GM12801 (cell line): ENCODE measurements around the gene HSPE1.

Experiments
- CTCF ChIP-seq: IDR thresholded peaks from one replicate; pipeline ENCODE4 v1.5.1; 2011; ENCODE audit warnings: control low read depth; ENCODE audit not compliant: insufficient read length; ENCODE audit errors: extremely low read depth

Gene HSPE1

GRCh38 chr2:197499594-197500502, at the start of gene HSPE1, which contains the start of gene HSPD1:
Gene HSPE1 (plus strand): TSS chr2:197500379. CDS start chr2:197500437, 58 bp downstream.
Gene HSPD1 (minus strand): TSS chr2:197499840. CDS start chr2:197498848, 992 bp downstream.
- TF ChIP-seq CTCF, result no peak

GRCh38 chr2:197450465-197450864, 49.7 kb upstream of the HSPE1 start:
- no peak for TF ChIP-seq CTCF

- no peak for TF ChIP-seq CTCF
Measured at GRCh38 chr2:197452754-197453122, 47.4 kb upstream of the HSPE1 start.

- TF ChIP-seq CTCF, result no peak
Measured at GRCh38 chr2:197453123-197453913, 46.9 kb upstream of the HSPE1 start, which contains the start of gene COQ10B. Gene COQ10B (plus strand): TSS chr2:197453552. CDS start chr2:197453561, 9 bp downstream.

- no peak for TF ChIP-seq CTCF
Measured at GRCh38 chr2:197453914-197454398, 46.2 kb upstream of the HSPE1 start.

- no peak for TF ChIP-seq CTCF
Measured at GRCh38 chr2:197454923-197455322, 45.3 kb upstream of the HSPE1 start.

DNA sequence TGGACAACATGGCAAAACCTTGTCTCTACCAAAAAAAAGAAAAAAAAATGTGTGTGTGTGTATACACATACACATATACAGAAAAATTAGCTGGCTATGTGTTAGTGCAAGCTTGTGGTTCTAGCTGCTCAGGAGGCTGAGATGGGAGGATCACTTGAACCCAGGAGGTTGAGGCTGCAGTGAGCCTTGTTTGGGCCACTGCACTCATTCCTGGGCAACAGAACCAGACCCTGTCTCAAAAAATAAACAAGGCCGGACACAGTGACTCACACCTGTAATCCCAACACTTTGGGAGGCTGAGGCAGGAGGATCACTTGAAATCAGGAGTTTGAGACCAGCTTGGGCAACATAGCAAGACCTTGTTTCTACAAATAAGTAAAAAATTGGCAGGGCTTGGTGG, 44.8 kb upstream of the HSPE1 start:
- TF ChIP-seq CTCF, result no peak
